ENCODE data around the gene PRR15.

The PRR15 gene

DNA sequence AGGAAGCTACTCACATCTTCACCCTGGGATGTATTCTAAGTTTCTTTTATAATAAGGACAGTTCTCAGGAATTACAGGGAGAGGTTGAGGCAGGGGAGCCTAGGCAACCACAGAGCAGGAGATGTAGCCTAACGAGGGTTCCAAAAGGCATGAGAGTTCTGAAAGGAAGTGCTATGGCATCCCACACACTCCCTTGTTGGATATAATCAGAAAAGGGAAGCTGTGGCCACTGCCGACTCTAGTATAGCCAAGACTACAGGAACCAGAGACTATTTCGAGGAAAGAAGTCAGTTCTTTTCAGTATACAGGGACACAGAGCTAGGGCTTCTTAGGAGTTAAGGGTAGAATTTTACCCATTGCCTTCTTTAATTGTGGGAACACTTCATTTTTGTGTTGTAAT, 11.0 kb downstream of the PRR15 start:
- no peaks in the 10 kb centered on the region for H3K9me3 ChIP-seq (ENCODE audit: control insufficient read depth, low read length)
- H3K36me3 ChIP-seq (ENCODE audit: control insufficient read depth, insufficient read depth, low read length): no peaks in the 10 kb centered on the region
- H3K27me3 ChIP-seq (ENCODE audit: control insufficient read depth, insufficient read depth, low read length): no peaks in the 10 kb centered on the region
- H3K4me1 ChIP-seq (ENCODE audit: control insufficient read depth, insufficient read depth, low read length): peaks cover 11% of the 10 kb centered on the region
- no peak overlapping the region for H3K4me3 ChIP-seq (ENCODE audit: low read length)
- no peak overlapping the region for H3K9ac ChIP-seq (ENCODE audit: low read length)

DNA sequence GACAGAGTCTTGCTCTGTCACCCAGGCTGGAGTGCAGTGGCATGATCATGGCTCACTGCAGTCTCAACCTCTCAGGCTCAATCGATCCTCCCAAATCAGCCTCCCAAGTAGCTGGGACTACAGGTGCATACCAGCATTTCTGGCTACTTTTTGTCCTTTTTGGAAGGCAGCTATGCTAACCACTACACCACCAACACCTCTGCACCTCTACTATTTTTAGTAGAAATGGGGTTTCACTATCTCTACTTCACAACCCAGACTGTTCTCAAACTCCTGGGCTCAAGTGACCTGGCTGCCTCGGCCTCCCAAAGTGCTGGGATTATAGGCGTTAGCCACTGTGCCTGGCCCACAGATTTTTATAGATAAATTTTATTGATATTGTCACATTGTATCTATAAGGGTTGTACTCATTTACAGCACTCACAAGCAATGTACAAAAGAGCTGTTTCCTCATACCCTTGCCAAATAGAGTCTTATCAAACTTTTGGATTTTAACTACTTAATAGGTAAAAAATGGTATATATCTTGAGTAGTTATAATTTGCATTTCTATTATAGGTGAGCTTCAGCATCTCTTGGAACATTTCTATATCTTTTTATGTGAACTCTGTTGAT, 23.7 kb downstream of the PRR15 start:
- Histone ChIP-seq H3K4me1 (ENCODE audit: control insufficient read depth, insufficient read depth, low read length) (peaks cover 35% of the 10 kb centered on the region), H3K9ac (ENCODE audit: low read length) (no peak overlapping the region), H3K4me3 (ENCODE audit: low read length) (no peak overlapping the region), H3K36me3 (ENCODE audit: control insufficient read depth, insufficient read depth, low read length) (no peaks in the 10 kb centered on the region), H3K9me3 (ENCODE audit: control insufficient read depth, low read length) (no peaks in the 10 kb centered on the region), H3K27me3 (ENCODE audit: control insufficient read depth, insufficient read depth, low read length) (no peaks in the 10 kb centered on the region)

DNA sequence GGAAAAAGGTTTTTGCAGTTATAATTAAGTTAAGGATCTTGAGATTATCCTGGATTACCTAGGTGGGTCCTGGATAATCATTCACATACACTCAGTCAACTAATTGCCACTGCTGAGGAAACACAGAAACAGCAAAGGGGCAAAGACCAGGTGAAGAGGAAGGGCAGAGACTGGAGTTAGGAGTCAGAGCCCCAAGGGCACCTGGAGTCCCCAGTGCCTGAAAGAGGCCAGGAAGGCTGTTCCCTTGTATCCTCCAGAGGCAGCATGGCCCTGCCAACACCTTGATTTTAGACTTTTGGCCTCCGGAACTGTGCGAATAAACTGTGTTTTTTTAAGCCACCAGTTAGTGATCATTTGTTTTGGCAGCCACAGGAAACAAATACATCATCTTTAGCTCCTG, 24.6 kb downstream of the PRR15 start:
- H3K9ac ChIP-seq (ENCODE audit: low read length): no peak overlapping the region
- H3K4me3 ChIP-seq (ENCODE audit: low read length): no peak overlapping the region
- H3K9me3 ChIP-seq (ENCODE audit: control insufficient read depth, low read length): no peaks in the 10 kb centered on the region
- peaks cover 43% of the 10 kb centered on the region for H3K4me1 ChIP-seq (ENCODE audit: control insufficient read depth, insufficient read depth, low read length)
- H3K27me3 ChIP-seq (ENCODE audit: control insufficient read depth, insufficient read depth, low read length): no peaks in the 10 kb centered on the region
- H3K36me3 ChIP-seq (ENCODE audit: control insufficient read depth, insufficient read depth, low read length): no peaks in the 10 kb centered on the region

DNA sequence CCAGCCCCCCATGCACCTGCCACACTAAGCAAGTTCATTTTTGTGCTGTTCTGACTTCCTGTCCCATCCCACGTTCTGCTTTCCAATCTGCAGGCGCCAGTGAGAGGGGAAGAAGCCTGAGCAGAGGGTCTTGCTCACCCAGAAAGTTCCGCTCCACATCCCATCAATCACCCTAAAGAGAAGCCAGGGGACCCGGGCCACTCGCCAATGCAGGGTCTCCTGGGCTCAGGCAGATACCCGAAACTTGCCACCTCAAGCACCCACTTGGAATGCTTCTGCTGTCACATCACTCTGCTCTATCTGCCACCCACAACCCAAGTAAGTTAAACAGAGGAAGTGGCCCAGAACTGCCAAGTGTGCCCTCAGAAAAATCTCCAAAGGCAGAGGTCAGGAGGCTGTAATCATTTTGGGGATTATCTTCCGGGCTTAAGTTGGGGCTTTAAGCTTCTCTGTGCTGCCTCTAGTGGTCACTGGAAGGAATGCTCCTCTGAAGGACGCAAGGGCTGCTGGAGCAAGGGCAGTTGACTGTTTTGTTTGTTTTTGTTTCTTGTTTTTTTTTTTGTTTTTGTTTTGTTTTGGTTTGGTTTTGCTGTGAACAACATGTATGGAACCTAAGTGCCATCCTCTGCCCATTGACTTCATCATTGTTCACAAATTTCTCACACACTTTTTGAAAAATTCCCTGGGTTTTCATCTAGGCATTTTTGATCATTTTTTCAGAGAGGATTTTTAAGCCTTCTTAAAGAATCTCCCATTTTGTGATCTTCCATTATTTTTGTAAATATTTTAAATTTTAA, 25.5 kb downstream of the PRR15 start:
- Histone ChIP-seq H3K4me3 (ENCODE audit: low read length) (no peak overlapping the region), H3K36me3 (ENCODE audit: control insufficient read depth, insufficient read depth, low read length) (no peaks in the 10 kb centered on the region), H3K4me1 (ENCODE audit: control insufficient read depth, insufficient read depth, low read length) (peaks cover 47% of the 10 kb centered on the region), H3K27me3 (ENCODE audit: control insufficient read depth, insufficient read depth, low read length) (no peaks in the 10 kb centered on the region), H3K9ac (ENCODE audit: low read length) (no peak overlapping the region), H3K9me3 (ENCODE audit: control insufficient read depth, low read length) (no peaks in the 10 kb centered on the region)

DNA sequence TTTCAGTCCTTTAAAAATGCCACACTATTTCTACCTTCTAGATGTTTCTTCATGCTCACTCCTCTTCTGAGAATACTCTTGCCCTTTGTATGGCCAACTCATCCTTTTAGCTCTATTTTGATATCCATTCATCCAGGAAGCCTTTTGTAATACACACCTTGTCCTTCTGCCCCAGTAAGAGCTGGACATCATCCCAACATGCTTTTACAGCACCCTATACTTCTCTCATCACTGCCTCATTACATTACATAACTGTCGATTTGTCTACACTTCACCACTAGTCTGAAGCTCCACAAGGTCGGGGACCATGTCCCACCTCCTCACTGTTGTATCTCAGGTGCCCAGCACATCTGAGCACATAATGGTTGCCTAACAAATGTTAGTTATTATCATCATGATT, 29.2 kb downstream of the PRR15 start:
- Histone ChIP-seq H3K36me3 (ENCODE audit: control insufficient read depth, insufficient read depth, low read length) (no peaks in the 10 kb centered on the region), H3K9me3 (ENCODE audit: control insufficient read depth, low read length) (no peaks in the 10 kb centered on the region), H3K4me3 (ENCODE audit: low read length) (no peak overlapping the region), H3K4me1 (ENCODE audit: control insufficient read depth, insufficient read depth, low read length) (peaks cover 30% of the 10 kb centered on the region), H3K27me3 (ENCODE audit: control insufficient read depth, insufficient read depth, low read length) (no peaks in the 10 kb centered on the region), H3K9ac (ENCODE audit: low read length) (no peak overlapping the region)

DNA sequence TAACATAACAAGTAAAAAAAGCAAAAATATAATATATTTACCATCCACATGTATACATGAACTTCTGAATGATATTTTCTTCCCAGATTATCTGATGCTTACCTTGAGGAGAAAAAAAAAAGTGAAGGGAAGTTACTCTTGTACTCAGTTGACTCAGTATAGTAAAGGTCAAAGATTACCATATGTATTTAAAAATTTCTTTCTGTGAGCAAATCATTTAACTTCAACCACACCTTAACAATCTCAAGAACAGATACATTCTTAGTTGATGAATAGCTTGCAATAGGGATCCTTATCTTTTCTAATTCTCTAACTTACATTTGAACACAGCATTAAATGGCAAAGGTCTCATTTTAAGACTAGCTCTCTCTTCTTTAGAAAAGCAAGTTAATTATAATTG, 29.8 kb downstream of the PRR15 start:
- Histone ChIP-seq H3K4me3 (ENCODE audit: low read length) (no peak overlapping the region), H3K27me3 (ENCODE audit: control insufficient read depth, insufficient read depth, low read length) (no peaks in the 10 kb centered on the region), H3K4me1 (ENCODE audit: control insufficient read depth, insufficient read depth, low read length) (peaks cover 30% of the 10 kb centered on the region), H3K9me3 (ENCODE audit: control insufficient read depth, low read length) (no peaks in the 10 kb centered on the region), H3K9ac (ENCODE audit: low read length) (no peak overlapping the region), H3K36me3 (ENCODE audit: control insufficient read depth, insufficient read depth, low read length) (no peaks in the 10 kb centered on the region)

DNA sequence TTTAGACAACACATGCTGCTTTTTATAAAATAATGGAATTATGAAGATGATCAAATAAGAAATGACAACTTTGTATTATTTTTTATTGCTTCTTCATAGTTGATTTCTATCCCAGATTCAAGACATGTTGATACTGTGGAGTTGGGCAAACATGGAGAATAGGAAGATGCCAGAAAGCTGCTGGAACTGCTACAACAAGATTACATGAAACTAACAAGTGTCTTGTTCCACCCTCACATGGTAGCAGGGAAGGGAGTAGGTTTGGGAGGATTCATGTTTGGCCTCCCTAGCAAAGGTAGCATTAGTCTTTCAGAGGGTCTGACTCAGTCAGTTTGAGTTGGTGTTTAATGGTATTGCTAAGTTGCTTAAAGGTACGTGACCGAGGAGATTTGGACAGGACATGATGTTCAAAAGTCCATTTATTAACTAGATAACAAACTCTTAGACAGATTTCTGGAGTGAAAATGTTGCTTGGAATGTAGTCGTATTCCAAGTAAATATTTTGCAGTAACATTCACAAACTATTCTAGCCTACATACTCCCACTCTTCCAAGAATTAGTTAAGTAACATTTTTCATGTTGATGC, 33.1 kb downstream of the PRR15 start:
- Histone ChIP-seq H3K9ac (ENCODE audit: low read length) (no peak overlapping the region), H3K4me1 (ENCODE audit: control insufficient read depth, insufficient read depth, low read length) (peaks cover 41% of the 10 kb centered on the region), H3K36me3 (ENCODE audit: control insufficient read depth, insufficient read depth, low read length) (no peaks in the 10 kb centered on the region), H3K27me3 (ENCODE audit: control insufficient read depth, insufficient read depth, low read length) (no peaks in the 10 kb centered on the region), H3K4me3 (ENCODE audit: low read length) (no peak overlapping the region), H3K9me3 (ENCODE audit: control insufficient read depth, low read length) (no peaks in the 10 kb centered on the region)

DNA sequence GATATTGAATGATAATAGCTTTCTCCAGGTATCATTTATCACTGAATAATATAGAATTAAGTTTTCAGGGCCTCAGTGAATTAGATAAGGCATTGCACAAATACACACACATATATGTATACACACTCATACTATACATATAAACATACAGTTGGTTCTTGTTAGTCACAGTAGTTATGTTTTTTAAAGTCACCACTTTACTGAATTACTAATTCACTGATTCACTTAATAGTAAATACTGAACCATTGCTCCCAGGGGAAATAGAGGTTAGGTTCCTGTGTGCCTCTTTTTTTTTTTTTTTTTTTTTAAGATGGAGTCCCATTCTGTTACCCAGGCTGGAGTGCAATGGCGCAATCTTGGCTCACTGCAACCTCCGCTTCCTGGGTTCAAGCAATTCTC, 33.6 kb downstream of the PRR15 start:
- H3K27me3 ChIP-seq (ENCODE audit: control insufficient read depth, insufficient read depth, low read length): no peaks in the 10 kb centered on the region
- H3K4me3 ChIP-seq (ENCODE audit: low read length): no peak overlapping the region
- no peaks in the 10 kb centered on the region for H3K36me3 ChIP-seq (ENCODE audit: control insufficient read depth, insufficient read depth, low read length)
- no peaks in the 10 kb centered on the region for H3K9me3 ChIP-seq (ENCODE audit: control insufficient read depth, low read length)
- no peak overlapping the region for H3K9ac ChIP-seq (ENCODE audit: low read length)
- peaks cover 39% of the 10 kb centered on the region for H3K4me1 ChIP-seq (ENCODE audit: control insufficient read depth, insufficient read depth, low read length)

DNA sequence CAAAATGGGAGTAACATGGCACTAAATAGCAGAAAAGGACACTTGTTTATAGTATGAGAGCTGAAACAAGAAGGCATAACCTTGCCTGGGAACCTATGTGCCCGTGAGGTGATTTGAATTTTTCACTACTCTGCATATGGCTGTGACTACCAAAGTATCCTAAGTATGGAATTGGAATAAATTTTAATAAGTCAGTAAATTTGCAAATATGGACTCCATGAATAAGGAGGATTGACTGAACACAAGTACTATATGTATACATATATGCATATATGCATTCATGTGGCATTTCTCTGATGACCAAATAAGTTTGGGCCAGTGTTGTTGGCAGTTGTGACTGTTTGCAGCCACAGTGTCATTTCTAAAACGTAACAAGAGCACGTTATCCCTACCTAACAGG, 34.5 kb downstream of the PRR15 start:
- Histone ChIP-seq H3K27me3 (ENCODE audit: control insufficient read depth, insufficient read depth, low read length) (no peaks in the 10 kb centered on the region), H3K9ac (ENCODE audit: low read length) (no peak overlapping the region), H3K36me3 (ENCODE audit: control insufficient read depth, insufficient read depth, low read length) (no peaks in the 10 kb centered on the region), H3K4me1 (ENCODE audit: control insufficient read depth, insufficient read depth, low read length) (peaks cover 31% of the 10 kb centered on the region), H3K4me3 (ENCODE audit: low read length) (no peak overlapping the region), H3K9me3 (ENCODE audit: control insufficient read depth, low read length) (no peaks in the 10 kb centered on the region)

DNA sequence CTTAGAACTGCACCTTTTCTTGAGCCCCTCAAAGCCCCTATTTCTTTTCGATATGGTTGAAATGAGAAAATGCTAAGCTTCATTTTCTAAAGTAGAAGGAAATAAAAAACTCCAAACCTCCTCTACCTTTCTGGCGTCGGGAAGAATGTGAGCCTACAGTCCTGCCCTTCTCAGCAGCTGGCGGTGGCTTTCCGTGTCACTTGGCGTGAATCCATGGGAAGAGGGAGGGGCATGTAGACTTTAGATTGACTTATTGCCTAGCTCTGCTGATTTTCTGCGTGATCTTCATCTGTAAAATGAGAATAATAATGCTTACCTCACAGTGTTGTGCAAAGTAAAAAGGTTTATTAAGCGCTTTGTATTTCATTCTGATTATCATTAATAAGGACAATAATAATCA, 35.0 kb downstream of the PRR15 start:
- Histone ChIP-seq H3K27me3 (ENCODE audit: control insufficient read depth, insufficient read depth, low read length) (no peaks in the 10 kb centered on the region), H3K4me3 (ENCODE audit: low read length) (no peak overlapping the region), H3K36me3 (ENCODE audit: control insufficient read depth, insufficient read depth, low read length) (no peaks in the 10 kb centered on the region), H3K9ac (ENCODE audit: low read length) (no peak overlapping the region), H3K9me3 (ENCODE audit: control insufficient read depth, low read length) (no peaks in the 10 kb centered on the region), H3K4me1 (ENCODE audit: control insufficient read depth, insufficient read depth, low read length) (peaks cover 30% of the 10 kb centered on the region)

DNA sequence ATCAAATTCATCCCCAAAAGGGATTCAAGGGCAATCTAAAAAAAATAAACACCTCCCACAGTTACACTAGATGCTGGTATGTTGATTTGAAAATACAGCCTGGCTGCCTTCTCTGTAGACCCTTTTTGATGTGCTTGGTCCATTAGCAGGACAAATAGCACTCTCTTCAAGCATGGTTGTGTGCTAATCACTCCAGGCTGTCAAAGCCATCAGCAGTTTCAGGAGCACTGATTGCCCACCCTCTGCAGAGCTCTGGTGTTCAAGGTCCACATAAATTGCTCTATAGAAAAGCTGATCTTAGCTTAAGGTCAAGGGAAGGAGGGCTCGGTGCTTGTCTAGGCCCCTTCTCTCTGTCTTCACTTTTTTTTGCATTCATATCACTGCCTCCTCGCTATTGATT, 35.4 kb downstream of the PRR15 start:
- no peaks in the 10 kb centered on the region for H3K9me3 ChIP-seq (ENCODE audit: control insufficient read depth, low read length)
- H3K36me3 ChIP-seq (ENCODE audit: control insufficient read depth, insufficient read depth, low read length): no peaks in the 10 kb centered on the region
- H3K4me3 ChIP-seq (ENCODE audit: low read length): no peak overlapping the region
- peaks cover 27% of the 10 kb centered on the region for H3K4me1 ChIP-seq (ENCODE audit: control insufficient read depth, insufficient read depth, low read length)
- no peak overlapping the region for H3K9ac ChIP-seq (ENCODE audit: low read length)
- H3K27me3 ChIP-seq (ENCODE audit: control insufficient read depth, insufficient read depth, low read length): no peaks in the 10 kb centered on the region

DNA sequence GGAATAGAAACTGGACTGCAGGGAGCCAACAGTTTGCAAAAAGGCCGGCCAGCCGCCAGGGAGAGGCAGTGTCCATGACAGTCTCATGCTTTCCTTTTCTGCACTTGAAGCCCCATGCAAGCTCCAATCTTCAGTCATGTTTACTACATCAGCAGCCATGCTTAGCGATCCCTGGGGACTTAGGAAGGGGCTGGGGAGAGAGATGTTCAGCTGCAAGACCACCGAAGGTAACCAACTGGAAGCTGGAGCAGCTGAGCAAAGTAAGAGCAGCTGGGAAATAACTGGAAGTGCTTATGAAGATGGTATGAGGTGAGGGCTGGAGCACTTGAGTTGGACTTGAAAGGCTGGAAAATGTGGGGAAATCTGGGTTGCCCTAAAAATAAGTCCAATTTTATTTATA, 37.0 kb downstream of the PRR15 start:
- H3K27me3 ChIP-seq (ENCODE audit: control insufficient read depth, insufficient read depth, low read length): no peaks in the 10 kb centered on the region
- H3K4me3 ChIP-seq (ENCODE audit: low read length): no peak overlapping the region
- H3K9me3 ChIP-seq (ENCODE audit: control insufficient read depth, low read length): no peaks in the 10 kb centered on the region
- H3K9ac ChIP-seq (ENCODE audit: low read length): no peak overlapping the region
- no peaks in the 10 kb centered on the region for H3K36me3 ChIP-seq (ENCODE audit: control insufficient read depth, insufficient read depth, low read length)
- H3K4me1 ChIP-seq (ENCODE audit: control insufficient read depth, insufficient read depth, low read length): peaks cover 30% of the 10 kb centered on the region

Measured in mucosa of stomach (tissue), 1 donor.